Endothelial cell of umbilical vein (primary cell): ENCODE measurements around the gene IRF1. TPM values are rescaled to one million over a fixed set of nuclear protein-coding genes. Genes with fewer than 3 reads are reported as not detected.

Experiments
- BruUV-seq: library from RNA; stranded (reverse); fragments of 400-500 nt; replicated peaks from 2 replicates; lab custom pipeline; 2021; lab: Mats Ljungman, UMichigan
- CTCF ChIA-PET: fragments of 300-600, 350-600 bp; sonication (Branson Sonifier 250); formaldehyde crosslinking; loops from one replicate; lab custom pipeline; 2021; ENCODE audit warnings: antibody characterized with exemption, inconsistent platforms; lab: Charles Lee
- POLR2A ChIA-PET: fragments of 300-600, 350-600 bp; sonication (Branson Sonifier 250); formaldehyde crosslinking; loops from one replicate; lab custom pipeline; 2021; ENCODE audit warnings: antibody characterized with exemption, inconsistent platforms; lab: Charles Lee
- DNase-seq: peaks from one replicate; pipeline ENCODE4 v3.0.0-alpha.2; 2011; ENCODE audit warnings: low read depth, low spot score
- FAIRE-seq: peaks from 2 replicates; lab custom pipeline; 2011; peaks lifted over from hg19 to GRCh38; lab: Jason Lieb, UNC
- H2AFZ ChIP-seq: 2 replicates; pipeline ENCODE4 v1.6.0; 2012; ENCODE audit warnings: low read depth, low read length, control low read depth, inconsistent platforms
- H3K27ac ChIP-seq: 2 replicates; pipeline ENCODE4 v1.5.1; 2011; ENCODE audit warnings: low read depth, mild to moderate bottlenecking, control low read depth, low read length, moderate library complexity; ENCODE audit not compliant: insufficient read depth
- H3K27me3 ChIP-seq, 2 experiments: 2 replicates each; pipeline versions ENCODE4 v1.6.0 to v1.6.1; 2011; ENCODE audit warnings: low read length in 2 of 2, mixed read lengths in 1 of 2; ENCODE audit not compliant: control insufficient read depth in 2 of 2, insufficient read depth in 2 of 2
- H3K36me3 ChIP-seq, 2 experiments: 2 replicates in 1 of 2; 3 replicates in 1 of 2; pipeline ENCODE4 v1.5.1; 2011; ENCODE audit warnings: low read length in 2 of 2, mild to moderate bottlenecking in 1 of 2, moderate library complexity in 1 of 2; ENCODE audit not compliant: control insufficient read depth in 2 of 2, insufficient read depth in 2 of 2; ENCODE audit errors: extremely low read depth in 1 of 2
- H3K4me1 ChIP-seq: 3 replicates; pipeline ENCODE4 v1.5.1; 2011; ENCODE audit warnings: mild to moderate bottlenecking, low read length; ENCODE audit not compliant: control insufficient read depth, insufficient read depth; ENCODE audit errors: extremely low read depth
- H3K4me2 ChIP-seq: 2 replicates; pipeline ENCODE4 v1.6.1; 2011; ENCODE audit warnings: low read length, control low read depth, mixed read lengths; ENCODE audit not compliant: insufficient read depth
- H3K4me3 ChIP-seq, 3 experiments: fragments of 200-600 bp in 1 of 3; sonication (generic), shearing (Covaris generic) in 1 of 3; replicated peaks in 1 of 3; 2 replicates each; pipeline ENCODE4 v1.5.1; 2011 to 2016; ENCODE audit warnings: control low read depth in 3 of 3, low read length in 3 of 3, mild to moderate bottlenecking in 2 of 3, inconsistent platforms in 1 of 3, low read depth in 1 of 3, moderate library complexity in 1 of 3; ENCODE audit not compliant: insufficient read depth in 1 of 3
- H3K79me2 ChIP-seq: 2 replicates; pipeline ENCODE4 v1.6.0; 2012; ENCODE audit warnings: low read length, inconsistent platforms; ENCODE audit not compliant: control insufficient read depth, insufficient read depth
- H3K9ac ChIP-seq: replicated peaks from 2 replicates; pipeline ENCODE3; 2011; ENCODE audit warnings: low read length, control low read depth; ENCODE audit not compliant: insufficient read depth; ENCODE audit errors: extremely low read depth
- H3K9me1 ChIP-seq: replicated peaks from 3 replicates; pipeline ENCODE4 v1.6.0; 2011; ENCODE audit warnings: mild to moderate bottlenecking, low read length; ENCODE audit not compliant: control insufficient read depth, insufficient read depth; ENCODE audit errors: extremely low read depth
- H3K9me3 ChIP-seq: replicated peaks from 2 replicates; pipeline ENCODE4 v1.5.1; 2012; ENCODE audit warnings: low read length, inconsistent platforms; ENCODE audit not compliant: control insufficient read depth, insufficient read depth
- H4K20me1 ChIP-seq: replicated peaks from 2 replicates; pipeline ENCODE3; 2011; ENCODE audit warnings: mild to moderate bottlenecking, low read length; ENCODE audit not compliant: control insufficient read depth, insufficient read depth; ENCODE audit errors: extremely low read depth
- CTCF ChIP-seq, 2 donors: IDR thresholded peaks; 1 replicate in 1 of 2; 2 replicates in 1 of 2; pipeline ENCODE4 v1.5.1; 2011; ENCODE audit warnings: low read length in 2 of 2, mild to moderate bottlenecking in 2 of 2, moderate library complexity in 2 of 2, control low read depth in 1 of 2, inconsistent platforms in 1 of 2, low read depth in 1 of 2; ENCODE audit not compliant: insufficient read depth in 1 of 2; ENCODE audit errors: extremely low read depth in 1 of 2
- GATA2 ChIP-seq: IDR thresholded peaks from 2 replicates; pipeline ENCODE4 v1.7.0; 2011; ENCODE audit warnings: low read depth, mild to moderate bottlenecking, moderate library complexity, mixed read lengths, low read length; ENCODE audit not compliant: insufficient read length, insufficient read depth
- MAX ChIP-seq: IDR thresholded peaks from 2 replicates; pipeline ENCODE4 v1.6.1; 2011; ENCODE audit not compliant: insufficient read depth, insufficient read length
- MYC ChIP-seq: IDR thresholded peaks from one replicate; pipeline ENCODE4 v1.6.1; 2011; ENCODE audit warnings: mild to moderate bottlenecking, low read depth, low read length
- POLR2A ChIP-seq: IDR thresholded peaks from 2 replicates; pipeline ENCODE4 v1.6.1; 2012; ENCODE audit warnings: low read depth, mild to moderate bottlenecking, control low read depth, low read length
- POLR2AphosphoS5 ChIP-seq: IDR thresholded peaks from 2 replicates; pipeline ENCODE4 v1.6.1; 2012; ENCODE audit warnings: low read depth, mild to moderate bottlenecking, control low read depth, low read length, moderate library complexity; ENCODE audit not compliant: insufficient read depth
- dilution Hi-C: fragments of 300-500 bp; cut with MboI; formaldehyde crosslinking; loops from one replicate; pipeline ENCODE4 v1.15.0; 2019; ENCODE audit warnings: low sequenced_read_pairs; ENCODE audit not compliant: extremely low pct_ligation_motif_present
- intact Hi-C: fragments of 100-400 bp; cut with micrococcal nuclease; formaldehyde crosslinking; loops from one replicate; pipeline ENCODE4 v1.10.0; 2022
- polyA plus RNA-seq, 4 experiments: library from polyadenylated mRNA; depleted of rRNA in 3 of 4; stranded (reverse) in 3 of 4; unstranded in 1 of 4; fragments of >200 nt; gene quantifications; 2 replicates each; pipeline versions ENCODE4 v1.2.1 to v1.2.3, GENCODE V29; 2011 to 2012; ENCODE audit warnings: missing spikeins in 1 of 4
- total RNA-seq: library from RNA; stranded (reverse); gene quantifications from 2 replicates; pipeline ENCODE4 v1.2.3, GENCODE V29; 2021

IRF1 gene
- total and polyA plus RNA-seq, 2 donors (not counting 3 experiments of a cell fraction or from before 2014, with no cell fraction given): 12.3 to 28.0 TPM

GRCh38 chr5:132489871-132490483, 596 bp downstream of the IRF1 start:
- dilution Hi-C loops: no loop called here
- FAIRE-seq: peak; percentile 31
- CTCF ChIA-PET: interaction anchor here (0.9 to 4.4 kb wide), 20 partner anchors 10 to 393 kb away, joined by 3 to 51 read pairs (median 6); no protein-coding TSS in a partner anchor

More at GRCh38 chr5:132489871-132490483, 596 bp downstream of the IRF1 start:
- intact Hi-C loops: loop anchor here (1.0 to 10.0 kb wide), 4 partner anchors 24 to 195 kb away; partner anchors contain the start of gene SLC22A4
- peaks cover 9 to 27% of the 10 kb centered on the region in 2 experiments for H3K36me3 ChIP-seq
- peak overlapping the region; percentile 52 to 90 (median 66) for H3K4me3 ChIP-seq
- peak overlapping the region; percentile 78 for H2AFZ ChIP-seq
- peak overlapping the region; percentile 86 for H3K9ac ChIP-seq
- POLR2A ChIA-PET: interaction anchor here (0.5 to 2.3 kb wide), 13 partner anchors 11 to 1995 kb away, joined by 3 to 20 read pairs (median 6); partner anchors contain the start of gene SLC22A4
- H3K27me3 ChIP-seq: no peaks in the 10 kb centered on the region
- H4K20me1 ChIP-seq: no peaks in the 10 kb centered on the region
- no peaks in the 10 kb centered on the region for H3K9me3 ChIP-seq
- H3K9me1 ChIP-seq: no peaks in the 10 kb centered on the region
- peaks cover 19% of the 10 kb centered on the region for H3K4me1 ChIP-seq
- peak overlapping the region; percentile 89 for H3K4me2 ChIP-seq
- peak; percentile 46 for DNase-seq
- H3K27ac ChIP-seq: peak overlapping the region; percentile 89
- no TSS peak for BruUV-seq
- peaks cover 20% of the 10 kb centered on the region for H3K79me2 ChIP-seq
- no peak for TF ChIP-seq POLR2A
- peak in 1 of 2 donors; percentile 42 for TF ChIP-seq CTCF (IDR thresholded peaks at IDR 0.05; ENCODE audit: extremely low read depth in 1 of 2, insufficient read depth in 1 of 2, low read depth in 1 of 2, low read length in 2 of 2)
- no peak for TF ChIP-seq POLR2AphosphoS5
- TF ChIP-seq GATA2: no peak
- no peak for TF ChIP-seq MYC
- no peak for TF ChIP-seq MAX
